Activated CD4-positive, alpha-beta T cell treated with anti-CD3 and anti-CD28 coated beads, Interleukin-2, amount 10 ng/mL, durations not matched to agents 7 days and 5 days (primary cell): ENCODE data around the gene KAT5. TPM values are rescaled to one million over a fixed set of nuclear protein-coding genes. Genes with fewer than 3 reads are reported as not detected.
"Not testable (repeated sequence)": the region's sequence is repeated elsewhere in the genome, so short reads cannot be mapped to it uniquely, and the experiment has no call there.

Experiments
- CTCF ChIA-PET: fragments of 350-600 bp; sonication (Branson Sonifier 250); formaldehyde crosslinking; loops from one replicate; lab custom pipeline; 2021; ENCODE audit warnings: antibody characterized with exemption; lab: Charles Lee
- POLR2A ChIA-PET: fragments of 350-600 bp; sonication (Branson Sonifier 250); formaldehyde crosslinking; loops from one replicate; lab custom pipeline; 2021; ENCODE audit warnings: antibody characterized with exemption; lab: Charles Lee
- DNase-seq: peaks from one replicate; pipeline ENCODE4 v3.0.0-alpha.2; 2020
- H3K27ac Mint-ChIP-seq: one replicate; pipeline ENCODE4 v1.8.0; 2021; ENCODE audit warnings: mild to moderate bottlenecking, moderate library complexity, mixed read lengths
- H3K27me3 Mint-ChIP-seq: one replicate; pipeline ENCODE4 v1.8.0; 2021; ENCODE audit warnings: mixed read lengths
- H3K36me3 Mint-ChIP-seq: one replicate; pipeline ENCODE4 v1.8.0; 2021; ENCODE audit warnings: low read depth, mixed read lengths
- H3K4me1 Mint-ChIP-seq: one replicate; pipeline ENCODE4 v1.8.0; 2021; ENCODE audit warnings: mixed read lengths
- H3K4me3 Mint-ChIP-seq: one replicate; pipeline ENCODE4 v1.8.0; 2021; ENCODE audit warnings: mild to moderate bottlenecking, moderate library complexity, mixed read lengths
- H3K9me3 Mint-ChIP-seq: one replicate; pipeline ENCODE4 v1.8.0; 2021; ENCODE audit warnings: mixed read lengths
- total RNA-seq, 2 experiments: library from RNA; stranded (reverse); gene quantifications; one replicate each; pipeline ENCODE4 v1.2.3, GENCODE V29; 2021

Gene KAT5
- 10 to 100 TPM; 60.8 to 72.3 TPM for total RNA-seq

DNA sequence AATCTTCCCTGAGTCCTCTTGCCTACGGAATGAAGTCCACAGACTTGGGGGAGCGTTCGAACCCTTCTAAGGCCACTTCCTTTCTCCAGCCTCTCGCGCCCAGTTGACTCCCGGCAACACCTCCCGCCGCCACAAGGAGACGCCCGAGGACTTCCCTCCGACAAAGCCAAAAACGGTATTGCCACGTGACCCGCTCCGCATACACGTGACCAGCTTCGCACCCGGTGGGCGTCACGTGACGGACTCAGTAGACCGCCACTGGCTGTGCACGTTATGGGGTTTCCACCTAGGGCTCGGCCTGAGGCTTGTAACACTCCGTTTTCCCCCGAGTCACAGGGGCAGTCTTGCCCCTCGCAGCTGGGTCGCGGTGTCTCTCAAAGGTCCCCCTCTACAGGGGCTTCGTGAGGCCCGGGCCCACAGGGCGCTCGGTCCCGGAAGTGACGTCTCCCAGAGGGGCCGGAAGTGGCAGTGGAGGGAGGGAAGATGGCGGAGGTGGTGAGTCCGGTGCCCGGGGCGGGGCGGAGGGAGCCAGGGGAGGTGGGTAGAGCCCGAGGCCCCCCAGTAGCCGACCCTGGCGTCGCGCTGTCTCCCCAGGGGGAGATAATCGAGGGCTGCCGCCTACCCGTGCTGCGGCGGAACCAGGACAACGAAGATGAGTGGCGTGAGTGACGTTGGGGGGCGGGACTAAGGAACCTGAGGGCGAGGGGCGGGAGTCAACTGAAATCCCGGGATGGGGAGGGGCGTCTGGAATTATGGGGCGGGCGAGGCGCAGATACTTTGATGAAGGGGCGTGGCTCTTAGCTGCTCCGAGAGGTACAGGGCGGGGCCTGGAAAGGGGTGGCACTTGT lies at the start of gene KAT5:
Gene KAT5 (plus strand): TSS at position 468 of the 848 bp plus-strand sequence. CDS start 16 bp downstream, at position 484.
- Mint-ChIP-seq H3K4me1 (peaks cover 35% of the 10 kb centered on the region), H3K27me3 (no peaks in the 10 kb centered on the region), H3K27ac (peak within 1 kb of the TSS; percentile 97), H3K9me3 (no peaks in the 10 kb centered on the region), H3K36me3 (peaks cover 33% of the 10 kb centered on the region), H3K4me3 (peak within 1 kb of the TSS; percentile 82)
- ChIA-PET CTCF (interaction anchor here (0.5 to 3.1 kb wide), 73 partner anchors 9 to 848 kb away, joined by 3 to 46 read pairs (median 5); partner anchors contain the start of genes AP5B1, CCDC85B, CFL1 and FIBP), POLR2A (interaction anchor here (0.6 to 1.7 kb wide), 3 partner anchors 9 to 212 kb away, joined by 3 to 7 read pairs (median 6); partner anchors contain the start of gene RNASEH2C)
- peak; percentile 99 for DNase-seq

DNA sequence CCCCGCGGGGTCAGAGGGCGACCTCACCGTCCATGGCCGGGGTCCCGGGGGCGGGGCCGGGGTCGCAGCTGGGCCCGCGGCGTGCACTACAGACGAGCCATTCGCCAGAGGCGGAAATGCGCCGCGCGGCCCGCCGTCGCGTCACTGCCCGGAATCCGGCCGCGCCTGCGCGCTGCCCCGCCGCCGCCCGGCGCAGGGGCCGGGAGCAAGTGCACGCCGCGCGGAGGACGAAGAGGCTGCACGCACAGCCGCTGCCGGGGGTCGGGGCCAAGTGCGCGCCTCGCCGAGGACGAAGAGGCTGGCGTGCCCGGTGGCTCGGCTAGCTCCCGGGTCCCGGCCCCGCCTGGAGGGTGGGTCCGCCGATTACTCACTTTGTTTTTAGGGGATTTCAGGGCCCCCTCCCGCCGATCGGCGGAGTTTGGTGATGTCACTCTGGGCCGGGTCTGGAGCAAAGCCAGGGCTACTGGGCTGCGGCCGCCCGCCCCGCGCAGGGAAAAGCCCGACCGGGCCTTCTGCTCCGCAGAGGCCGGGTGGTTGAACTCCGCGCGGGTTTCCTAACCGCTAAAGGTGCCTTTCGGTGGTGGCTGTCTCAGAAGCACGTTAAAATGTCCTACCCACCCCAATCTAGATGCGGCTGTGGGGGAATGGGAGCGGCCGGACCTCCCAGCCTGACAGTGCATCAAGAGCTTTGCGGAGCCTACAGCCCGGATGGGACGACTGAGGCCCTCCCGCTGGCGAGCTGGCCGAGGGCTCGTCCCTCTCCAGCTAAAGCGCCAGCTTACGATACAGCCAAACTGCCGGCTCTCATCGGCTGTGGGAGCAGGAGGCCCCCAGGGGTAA lies 49.0 kb upstream of the KAT5 start, which contains the start of gene RELA:
Gene RELA (minus strand): TSS at position 118 of the 840 bp plus-strand sequence. CDS start 84 bp downstream, at position 34.
- H3K4me1 Mint-ChIP-seq = peaks cover 38% of the 10 kb centered on the region
- H3K27me3 Mint-ChIP-seq = no peaks in the 10 kb centered on the region
- peak; percentile 88 for DNase-seq
- no peaks in the 10 kb centered on the region for H3K9me3 Mint-ChIP-seq
- peak within 1 kb of the TSS; percentile 91 for H3K27ac Mint-ChIP-seq
- ChIA-PET POLR2A (interaction anchor here (0.6 to 2.0 kb wide), 2 partner anchors 25 to 159 kb away, joined by 3 to 5 read pairs; partner anchors contain the start of gene SIPA1), CTCF (interaction anchor here (1.1 to 1.6 kb wide), 7 partner anchors 10 to 221 kb away, joined by 3 to 8 read pairs (median 4); partner anchors contain the start of genes KAT5 and SIPA1)
- H3K4me3 Mint-ChIP-seq = peak within 1 kb of the TSS; percentile 83
- H3K36me3 Mint-ChIP-seq = peaks cover 29% of the 10 kb centered on the region

DNA sequence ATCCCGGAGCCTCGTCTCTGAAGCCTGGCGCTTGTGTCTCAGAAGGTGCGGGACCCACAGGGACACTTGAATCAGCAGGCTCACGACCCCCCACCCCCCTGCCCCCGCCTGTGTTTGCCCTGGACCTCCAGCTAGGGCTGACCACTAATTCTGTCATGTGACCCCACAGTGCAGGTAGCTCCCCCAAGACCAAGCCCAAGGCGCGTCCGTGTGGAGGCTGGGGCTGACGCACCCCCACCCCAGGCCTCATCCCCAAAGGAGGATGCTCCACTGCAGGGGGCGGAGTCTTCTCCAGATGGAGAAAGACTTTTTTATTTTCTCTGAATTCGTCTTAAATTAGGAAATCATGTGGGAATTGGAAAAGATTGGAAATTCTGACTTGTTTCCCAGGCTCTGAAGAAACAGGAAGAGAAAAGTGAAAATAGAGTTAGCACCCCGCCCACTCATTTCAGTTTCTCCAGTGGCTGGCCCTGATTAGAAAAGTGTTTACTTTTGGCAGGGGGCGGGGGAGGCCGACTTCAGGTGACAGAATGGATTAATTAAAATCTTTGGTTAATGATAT lies 48.3 kb upstream of the KAT5 start:
- H3K27ac Mint-ChIP-seq = peak overlapping the region; percentile 91
- H3K9me3 Mint-ChIP-seq = no peaks in the 10 kb centered on the region
- POLR2A ChIA-PET = interaction anchor here (0.6 to 2.0 kb wide), 2 partner anchors 26 to 876 kb away, joined by 3 to 5 read pairs; partner anchors contain the start of gene SIPA1

GRCh38 chr11:65672180-65672860 lies 39.7 kb upstream of the KAT5 start:
- Mint-ChIP-seq H3K27ac (no peak overlapping the region), H3K4me3 (no peak overlapping the region), H3K4me1 (no peaks in the 10 kb centered on the region), H3K9me3 (no peaks in the 10 kb centered on the region), H3K36me3 (no peaks in the 10 kb centered on the region), H3K27me3 (no peaks in the 10 kb centered on the region)
- POLR2A ChIA-PET = no interaction called here
- CTCF ChIA-PET = interaction anchor here (1.2 kb wide), 1 partner anchor 33 kb away, joined by 3 read pairs; no protein-coding TSS in a partner anchor
- no peak for DNase-seq

More for the DNA sequence above, 48.3 kb upstream of the KAT5 start:
- CTCF ChIA-PET = interaction anchor here (0.9 to 1.6 kb wide), 8 partner anchors 9 to 221 kb away, joined by 3 to 8 read pairs (median 4); partner anchors contain the start of genes KAT5 and SIPA1
- peak overlapping the region; percentile 83 for H3K4me3 Mint-ChIP-seq
- DNase-seq = peak; percentile 50
- no peaks in the 10 kb centered on the region for H3K27me3 Mint-ChIP-seq
- H3K4me1 Mint-ChIP-seq = peaks cover 38% of the 10 kb centered on the region
- peaks cover 23% of the 10 kb centered on the region for H3K36me3 Mint-ChIP-seq

DNA sequence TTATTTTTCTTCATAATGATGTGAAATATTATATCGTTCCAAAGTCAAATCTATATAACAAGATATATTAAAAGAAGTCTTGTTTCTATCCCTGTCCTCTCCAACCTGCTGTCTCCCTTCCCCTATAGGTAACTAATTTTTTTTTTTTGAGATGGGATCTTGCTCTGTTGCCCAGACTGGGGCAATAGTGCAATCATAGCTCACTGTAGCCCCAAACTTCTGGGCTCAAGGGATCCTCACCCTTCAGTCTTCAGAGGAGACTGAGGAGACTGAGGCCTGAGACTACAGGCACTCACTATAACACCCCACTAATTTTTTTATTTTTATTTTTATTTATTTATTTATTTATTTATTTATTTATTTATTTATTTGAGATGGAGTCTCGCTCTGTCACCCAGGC lies 39.1 kb upstream of the KAT5 start:
- no peak for DNase-seq
- Mint-ChIP-seq H3K36me3 (no peaks in the 10 kb centered on the region), H3K27me3 (no peaks in the 10 kb centered on the region), H3K4me1 (no peaks in the 10 kb centered on the region), H3K9me3 (no peaks in the 10 kb centered on the region), H3K27ac (no peak overlapping the region), H3K4me3 (no peak overlapping the region)
- ChIA-PET CTCF (interaction anchor here (0.7 kb wide), 2 partner anchors 9 to 855 kb away, joined by 3 read pairs; no protein-coding TSS in a partner anchor), POLR2A (no interaction called here)

GRCh38 chr11:65680192-65680743 lies 31.8 kb upstream of the KAT5 start:
- no peaks in the 10 kb centered on the region for H3K36me3 Mint-ChIP-seq
- ChIA-PET CTCF (interaction anchor here (0.5 to 0.7 kb wide), 2 partner anchors 45 to 145 kb away, joined by 3 read pairs; no protein-coding TSS in a partner anchor), POLR2A (no interaction called here)

DNA sequence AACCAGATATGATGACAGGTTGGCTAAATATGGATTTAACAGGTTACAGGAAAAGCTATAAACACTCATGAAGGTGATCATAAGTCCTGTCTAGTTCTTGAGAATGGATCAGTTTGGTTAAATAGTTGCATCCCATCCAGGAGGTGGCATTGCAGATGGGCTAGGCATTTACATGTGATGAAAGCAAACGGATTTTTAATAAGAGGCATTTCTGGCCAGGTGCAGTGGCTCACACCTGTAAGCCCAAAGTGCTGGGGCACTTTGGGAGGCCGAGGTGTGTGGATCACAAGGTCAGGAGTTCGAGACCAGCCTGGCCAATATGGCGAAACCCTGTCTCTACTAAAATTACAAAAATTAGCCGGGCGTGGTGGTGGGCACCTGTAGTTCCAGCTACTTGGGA lies 28.6 kb upstream of the KAT5 start:
- H3K9me3 Mint-ChIP-seq, H3K27me3 Mint-ChIP-seq, DNase-seq, H3K36me3 Mint-ChIP-seq, H3K4me1 Mint-ChIP-seq, POLR2A ChIA-PET, H3K4me3 Mint-ChIP-seq, H3K27ac Mint-ChIP-seq: not testable (repeated sequence)
- CTCF ChIA-PET = interaction anchor here (0.6 to 0.8 kb wide), 2 partner anchors 10 to 14 kb away, joined by 3 to 4 read pairs; no protein-coding TSS in a partner anchor

More at GRCh38 chr11:65680192-65680743, 31.8 kb upstream of the KAT5 start:
- DNase-seq = no peak
- H3K27ac Mint-ChIP-seq = no peak overlapping the region
- H3K4me3 Mint-ChIP-seq = no peak overlapping the region
- peaks cover 5% of the 10 kb centered on the region for H3K27me3 Mint-ChIP-seq
- H3K4me1 Mint-ChIP-seq = peaks cover 3% of the 10 kb centered on the region
- H3K9me3 Mint-ChIP-seq = no peaks in the 10 kb centered on the region

DNA sequence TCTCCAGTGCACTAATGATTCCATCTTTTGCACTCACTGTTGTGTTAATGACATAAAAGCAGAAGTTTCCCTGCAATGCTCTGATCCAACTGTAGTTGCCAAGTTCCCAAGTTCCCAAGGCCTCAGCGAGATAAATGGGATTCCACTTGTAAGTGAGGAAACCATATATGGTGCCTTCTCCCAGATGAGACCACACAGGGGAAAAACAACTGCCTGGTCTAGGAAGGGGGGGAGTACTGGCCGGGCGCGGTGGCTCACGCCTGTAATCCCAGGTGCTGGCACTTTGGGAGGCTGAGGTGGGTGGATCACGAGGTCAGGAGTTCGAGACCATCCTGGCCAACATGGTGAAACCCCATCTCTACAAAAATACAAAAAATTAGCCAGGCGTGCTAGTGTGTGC lies 26.1 kb upstream of the KAT5 start:
- no peak for DNase-seq
- POLR2A ChIA-PET = no interaction called here
- peaks cover 6% of the 10 kb centered on the region for H3K27me3 Mint-ChIP-seq
- no peak overlapping the region for H3K27ac Mint-ChIP-seq
- H3K9me3 Mint-ChIP-seq = no peaks in the 10 kb centered on the region
- no peaks in the 10 kb centered on the region for H3K4me1 Mint-ChIP-seq
- CTCF ChIA-PET = no interaction called here
- no peaks in the 10 kb centered on the region for H3K36me3 Mint-ChIP-seq
- no peak overlapping the region for H3K4me3 Mint-ChIP-seq

- H3K4me1 Mint-ChIP-seq, H3K9me3 Mint-ChIP-seq, DNase-seq, POLR2A ChIA-PET, H3K27me3 Mint-ChIP-seq, H3K36me3 Mint-ChIP-seq, H3K27ac Mint-ChIP-seq, H3K4me3 Mint-ChIP-seq: not testable (repeated sequence)
- CTCF ChIA-PET = interaction anchor here (0.5 to 1.5 kb wide), 5 partner anchors 9 to 330 kb away, joined by 3 to 6 read pairs (median 3); partner anchors contain the start of gene KAT5
Observed at GRCh38 chr11:65691847-65692246, 20.2 kb upstream of the KAT5 start.

GRCh38 chr11:65692367-65692766 lies 19.7 kb upstream of the KAT5 start:
- H3K9me3 Mint-ChIP-seq = no peaks in the 10 kb centered on the region
- H3K36me3 Mint-ChIP-seq = no peaks in the 10 kb centered on the region
- no peak overlapping the region for H3K27ac Mint-ChIP-seq
- no peak for DNase-seq
- ChIA-PET POLR2A (no interaction called here), CTCF (interaction anchor here (0.7 to 1.5 kb wide), 4 partner anchors 8 to 330 kb away, joined by 3 to 6 read pairs (median 3); partner anchors contain the start of gene KAT5)
- no peak overlapping the region for H3K4me3 Mint-ChIP-seq
- H3K4me1 Mint-ChIP-seq = peaks cover 3% of the 10 kb centered on the region
- H3K27me3 Mint-ChIP-seq = peaks cover 4% of the 10 kb centered on the region
